Activated T-cell treated with anti-CD3 and anti-CD28 coated beads, Interleukin-2, amount 50 U/mL, for 72 hours (primary cell): Measurements from ENCODE around the gene ERMARD. TPM values are rescaled to one million over a fixed set of nuclear protein-coding genes. Genes with fewer than 3 reads are reported as not detected.

ENCODE experiments used
- total RNA-seq, 2 donors: library from RNA; stranded (reverse); gene quantifications; one replicate each; pipeline ENCODE4 v1.2.3, GENCODE V29; 2022

ERMARD gene
- total RNA-seq, 2 donors from 2014 or later = 30.5 to 37.9 TPM

Other genes starting within 250 kb of the ERMARD start
- gene WDR27, start 49.6 kb upstream of the ERMARD start, total RNA-seq = 10 to 100 TPM; 45.0 to 46.1 TPM
- 10 to 100 TPM; 13.3 to 14.4 TPM for gene C6orf120, start 49.5 kb upstream of the ERMARD start, total RNA-seq
- 10 to 100 TPM; 87.7 to 95.8 TPM for gene PHF10, start 27.1 kb upstream of the ERMARD start, total RNA-seq
- 1 to 10 TPM; 1.7 to 2.7 TPM for gene DYNLT2, start 50 bp upstream of the ERMARD start, total RNA-seq